ENCODE data around the gene ADSL. TPM values are rescaled to one million over a fixed set of nuclear protein-coding genes. Genes with fewer than 3 reads are reported as not detected.

The ADSL gene
- total and polyA plus RNA-seq, 2 of the 4 experiments (the other 2 are of a cell fraction) = 93.6 to 229 TPM

GRCh38 chr22:40432625-40433024 lies 86.3 kb downstream of the ADSL start:
- Histone ChIP-seq H2AFZ (replicated peaks; ENCODE audit: low read length, poor library complexity) (no peak overlapping the region), H3K4ac (ENCODE audit: low read depth, low read length) (no peak overlapping the region), H4K5ac (ENCODE audit: low read depth, low read length) (no peak overlapping the region), H3K9ac (ENCODE audit: low read depth, low read length) (no peak overlapping the region), H3K14ac (replicated peaks; ENCODE audit: low read depth, low read length) (no peak overlapping the region), H3K36me3 (ENCODE audit: control insufficient read depth, insufficient read depth, low read length) (peaks cover 34% of the 10 kb centered on the region), H2BK120ac (ENCODE audit: low read depth, low read length) (no peak overlapping the region), H4K91ac (ENCODE audit: insufficient read depth, low read depth, low read length) (no peak overlapping the region), H3K79me1 (ENCODE audit: low read depth in 1 of 2, low read length in 2 of 2) (peaks cover 44 to 85% of the 10 kb centered on the region in 2 experiments), H3K23ac (ENCODE audit: low read depth, low read length) (no peak overlapping the region), H3K27me3 (ENCODE audit: control insufficient read depth, insufficient read depth, low read length) (no peaks in the 10 kb centered on the region), H2BK15ac (ENCODE audit: low read depth, low read length) (no peak overlapping the region), H3K56ac (ENCODE audit: extremely low read depth, insufficient read depth, low read length) (no peak overlapping the region), H2AK5ac (ENCODE audit: low read depth, low read length) (no peak overlapping the region), H4K20me1 (ENCODE audit: insufficient read depth, low read length) (peaks cover 20% of the 10 kb centered on the region), H3K27ac (ENCODE audit: insufficient read depth, low read length) (no peak overlapping the region), H4K8ac (ENCODE audit: low read depth in 2 of 2, low read length in 2 of 2) (no peak overlapping the region), H3K4me2 (ENCODE audit: low read depth, low read length) (no peak overlapping the region), H3K18ac (ENCODE audit: low read depth, low read length) (no peak overlapping the region), H3K4me1 (ENCODE audit: control insufficient read depth, insufficient read depth, low read length) (peaks cover 17% of the 10 kb centered on the region), H3K9me3 (ENCODE audit: control insufficient read depth, insufficient read depth, low read length) (no peaks in the 10 kb centered on the region), H2AK9ac (replicated peaks; ENCODE audit: low read depth, low read length, poor library complexity) (no peak overlapping the region), H3K4me3 (ENCODE audit: insufficient read depth, low read depth, low read length) (no peak overlapping the region), H3K9me1 (ENCODE audit: insufficient read depth, low read length) (peaks cover 23% of the 10 kb centered on the region), H2BK5ac (ENCODE audit: low read depth, low read length, poor library complexity, severe bottlenecking) (no peak overlapping the region), H2BK20ac (ENCODE audit: low read depth, low read length) (no peak overlapping the region)
- BruUV-seq (replicated peaks) = no TSS peak
- DNase-seq = no peak
- 83% methylated on average over 1 of the region's 2 CpGs; no CpG with 5 or more reads in 1 of the 2 experiments for WGBS, 2 experiments (ENCODE audit: extremely low coverage in 2 of 2, insufficient read length in 1 of 2)
- in situ Hi-C loops (cut with MboI; ENCODE audit: low sequenced_read_pairs) (loop anchor here (5.0 to 25.0 kb wide), 2 partner anchors 210 to 455 kb away; no protein-coding TSS in a partner anchor), dilution Hi-C loops (cut with HindIII; ENCODE audit: low sequenced_read_pairs, unreplicated experiment) (no loop called here), intact Hi-C loops (cut with micrococcal nuclease) (no loop called here)
- no peak for ATAC-seq (ENCODE audit: low read depth)
- ChIA-PET POLR2A (ENCODE audit: unreplicated experiment) (no interaction called here), CTCF (interaction anchor here (0.5 to 0.6 kb wide), 3 partner anchors 37 to 380 kb away, joined by 3 to 6 read pairs (median 4); no protein-coding TSS in a partner anchor)
- TF ChIP-seq POLR2A (IDR thresholded peaks at IDR 0.05; ENCODE audit: low read depth, low read length) = no peak
- TF ChIP-seq MAFK (IDR thresholded peaks at IDR 0.05; ENCODE audit: low read depth, low read length) = no peak
